Tibial artery (tissue), 4 donors: ENCODE measurements around the gene ZNF398.

ENCODE experiments used
- DNase-seq, 2 donors: peaks; one replicate each; pipeline ENCODE4 v3.0.0-alpha.2; 2019
- H3K27ac ChIP-seq, 2 donors: fragments of 200-600 bp; sonication (generic) in 1 of 2; 1 replicate in 1 of 2; 2 replicates in 1 of 2; pipeline ENCODE4 v1.5.1; 2018 to 2019; ENCODE audit warnings: mild to moderate bottlenecking in 1 of 2
- H3K27me3 ChIP-seq, 2 donors: fragments of 200-600 bp; sonication (generic) in 1 of 2; one replicate each; pipeline versions ENCODE4 v1.5.1 to v1.6.0; 2016 to 2019
- H3K36me3 ChIP-seq, 3 donors: fragments of 200-600 bp; sonication (generic) in 2 of 3; one replicate each; pipeline ENCODE4 v1.5.1; 2016 to 2019; ENCODE audit warnings: mild to moderate bottlenecking in 2 of 3
- H3K4me1 ChIP-seq, 4 donors: fragments of 200-600 bp; sonication (generic) in 2 of 4; 1 replicate in 3 of 4; 2 replicates in 1 of 4; pipeline ENCODE4 v1.5.1; 2016 to 2019
- H3K4me3 ChIP-seq, 2 donors: fragments of 200-600 bp; sonication (generic) in 1 of 2; 1 replicate in 1 of 2; 2 replicates in 1 of 2; pipeline ENCODE4 v1.5.1; 2018 to 2019; ENCODE audit warnings: mild to moderate bottlenecking in 2 of 2
- H3K9me3 ChIP-seq, 3 donors: fragments of 200-600 bp; sonication (generic) in 1 of 3; one replicate each; pipeline ENCODE4 v1.5.1; 2016 to 2019
- CTCF ChIP-seq, 2 experiments: fragments of 200-600 bp in 1 of 2; fragments of 450-650 bp in 1 of 2; IDR thresholded peaks; one replicate each; pipeline ENCODE4 v1.5.1; 2017 to 2019; ENCODE audit warnings: antibody characterized with exemption in 2 of 2, mild to moderate bottlenecking in 1 of 2, moderate library complexity in 1 of 2
- intact Hi-C: fragments of 100-400 bp; cut with DNase I; formaldehyde crosslinking; loops from one replicate; pipeline ENCODE4 v1.15.0; 2023; ENCODE audit warnings: low total_unique reads

The ZNF398 gene

DNA sequence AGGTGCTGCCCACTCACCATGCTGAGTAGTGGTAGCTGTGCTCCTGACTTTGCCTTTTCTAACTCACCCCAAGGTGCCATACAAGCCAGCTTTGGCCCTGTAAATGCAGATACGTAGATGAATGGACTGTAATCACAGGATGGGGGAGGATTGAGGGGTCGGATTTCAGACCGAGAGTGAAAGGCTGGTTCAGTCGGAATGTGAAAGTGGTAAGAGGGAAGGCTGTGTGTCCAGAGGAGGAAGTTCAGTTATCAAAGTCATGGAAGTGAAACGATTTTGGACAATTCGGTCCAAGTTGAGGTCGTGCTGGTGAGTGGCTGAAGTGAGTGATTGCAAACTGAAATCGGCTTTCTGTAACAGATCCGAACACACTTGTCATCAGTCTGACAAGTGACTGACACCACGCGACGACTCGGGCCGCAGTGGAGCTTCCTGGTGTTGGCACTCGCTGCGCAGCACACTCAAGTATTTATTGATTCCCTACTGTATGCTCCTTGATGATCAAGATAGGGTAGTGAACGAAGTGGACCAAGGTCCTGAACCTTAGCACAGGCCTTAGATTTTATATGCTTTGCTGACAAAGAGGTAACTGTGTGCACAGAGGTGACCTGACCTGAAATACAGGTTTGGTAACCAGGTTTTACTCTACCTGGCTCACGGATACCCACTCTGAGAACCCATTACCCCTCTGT is 58.6 kb downstream of the ZNF398 start:
- no peaks in the 10 kb centered on the region for H3K27me3 ChIP-seq
- H3K27ac ChIP-seq: no peak overlapping the region
- peaks cover 78 to 99% (median 86%) of the 10 kb centered on the region in 3 donors for H3K36me3 ChIP-seq
- intact Hi-C loops: no loop called here
- DNase-seq: no peak
- H3K4me3 ChIP-seq: no peak overlapping the region
- no peaks in the 10 kb centered on the region for H3K4me1 ChIP-seq
- TF ChIP-seq CTCF (IDR thresholded peaks at IDR 0.05): no peak
- H3K9me3 ChIP-seq: no peaks in the 10 kb centered on the region

GRCh38 chr7:149207324-149208035 is 60.2 kb downstream of the ZNF398 start:
- no peak for DNase-seq
- intact Hi-C loops: no loop called here
- TF ChIP-seq CTCF (IDR thresholded peaks at IDR 0.05): no peak
- Histone ChIP-seq H3K9me3 (no peaks in the 10 kb centered on the region), H3K27ac (no peak overlapping the region), H3K4me1 (no peaks in the 10 kb centered on the region), H3K36me3 (peaks cover 80 to 99% (median 87%) of the 10 kb centered on the region in 3 donors), H3K4me3 (no peak overlapping the region), H3K27me3 (no peaks in the 10 kb centered on the region)

GRCh38 chr7:149209518-149210269 is 62.4 kb downstream of the ZNF398 start:
- DNase-seq: no peak
- intact Hi-C loops: no loop called here
- peak; percentile 8 to 11 for TF ChIP-seq CTCF (IDR thresholded peaks at IDR 0.05)
- Histone ChIP-seq H3K36me3 (peaks cover 86 to 99% (median 88%) of the 10 kb centered on the region in 3 donors), H3K27ac (no peak overlapping the region), H3K4me3 (no peak overlapping the region), H3K4me1 (no peaks in the 10 kb centered on the region), H3K9me3 (no peaks in the 10 kb centered on the region), H3K27me3 (no peaks in the 10 kb centered on the region)

DNA sequence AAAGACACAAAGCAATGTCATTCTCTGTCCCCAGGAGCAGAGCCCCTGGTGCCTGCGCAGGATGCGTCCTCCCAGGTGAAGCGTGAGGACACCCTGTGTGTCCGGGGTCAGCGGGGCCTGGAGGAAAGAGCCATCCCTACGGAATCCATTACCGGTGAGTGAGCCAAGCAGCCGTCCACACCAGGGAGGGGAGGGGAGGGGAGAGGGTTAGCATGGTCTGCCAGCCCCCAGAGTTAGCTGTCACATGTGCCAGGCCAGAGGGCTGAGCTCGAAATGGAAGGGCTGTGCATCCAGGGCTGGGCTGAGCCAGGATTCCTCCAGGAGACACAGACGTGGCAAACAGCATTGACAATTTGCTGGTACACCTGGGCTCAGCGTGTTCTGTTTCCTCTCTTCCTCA is 63.3 kb downstream of the ZNF398 start:
- Histone ChIP-seq H3K36me3 (peaks cover 93 to 100% (median 96%) of the 10 kb centered on the region in 3 donors), H3K4me1 (no peaks in the 10 kb centered on the region), H3K27me3 (no peaks in the 10 kb centered on the region), H3K4me3 (no peak overlapping the region), H3K9me3 (no peaks in the 10 kb centered on the region), H3K27ac (no peak overlapping the region)
- no peak for DNase-seq
- intact Hi-C loops: no loop called here
- no peak for TF ChIP-seq CTCF (IDR thresholded peaks at IDR 0.05)

DNA sequence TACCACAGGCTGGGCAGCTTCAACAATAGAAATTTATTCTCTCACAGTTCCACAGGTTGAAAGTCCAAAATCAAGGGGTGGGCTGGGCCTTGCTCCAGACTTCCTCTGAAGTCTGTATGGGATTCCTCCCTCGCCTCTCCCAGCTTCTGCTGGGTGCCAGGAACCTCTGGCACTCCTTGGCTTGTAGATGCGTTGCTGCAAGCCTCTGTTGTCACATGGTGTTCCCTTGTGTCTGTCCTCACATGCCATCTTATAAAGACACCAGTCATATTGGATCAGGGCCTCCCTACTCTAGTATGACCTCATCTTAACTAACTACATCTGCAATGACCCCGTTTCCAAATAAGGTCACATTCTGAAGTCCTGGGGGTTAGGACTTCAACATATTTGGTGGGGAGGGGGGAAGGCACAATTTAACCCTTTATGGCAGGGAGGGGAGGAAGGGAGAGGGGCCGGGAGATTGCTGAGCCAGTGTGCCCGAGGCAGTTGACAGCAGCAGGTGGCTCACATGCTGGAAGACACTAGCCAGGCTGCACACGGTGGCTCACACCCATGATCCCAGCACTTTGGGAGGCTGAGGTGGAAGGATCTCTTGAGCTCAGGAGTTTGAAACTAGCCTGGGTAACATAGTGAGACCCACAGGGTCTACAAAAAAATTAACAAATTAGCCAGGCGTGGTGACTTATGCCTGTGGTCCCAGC is 66.9 kb downstream of the ZNF398 start:
- TF ChIP-seq CTCF (IDR thresholded peaks at IDR 0.05): no peak
- no peaks in the 10 kb centered on the region for H3K4me1 ChIP-seq
- peaks cover 91 to 100% (median 100%) of the 10 kb centered on the region in 3 donors for H3K36me3 ChIP-seq
- intact Hi-C loops: no loop called here
- no peak for DNase-seq
- no peak overlapping the region for H3K4me3 ChIP-seq
- H3K27ac ChIP-seq: no peak overlapping the region
- H3K27me3 ChIP-seq: no peaks in the 10 kb centered on the region
- H3K9me3 ChIP-seq: no peaks in the 10 kb centered on the region
